H1 (cell line): ENCODE measurements around the gene DOCK1. TPM values are rescaled to one million over a fixed set of nuclear protein-coding genes. Genes with fewer than 3 reads are reported as not detected.

Source experiments
- CTBP2 ChIP-seq: IDR thresholded peaks from 2 replicates; pipeline ENCODE4 v1.7.0; 2011; ENCODE audit warnings: borderline replicate concordance, mild to moderate bottlenecking, moderate library complexity, mixed read lengths, low read length; ENCODE audit not compliant: insufficient read depth, insufficient read length
- EP300 ChIP-seq, 2 experiments: IDR thresholded peaks; 1 replicate in 1 of 2; 2 replicates in 1 of 2; pipeline ENCODE4 v1.6.1; 2011 to 2012; ENCODE audit warnings: low read depth in 2 of 2, low read length in 2 of 2, mild to moderate bottlenecking in 2 of 2, borderline replicate concordance in 1 of 2, inconsistent platforms in 1 of 2, moderate library complexity in 1 of 2
- GTF2F1 ChIP-seq: IDR thresholded peaks from 2 replicates; pipeline ENCODE4 v1.6.1; 2012; ENCODE audit warnings: low read depth, low read length, improper control_type of control experiment, borderline replicate concordance
- NANOG ChIP-seq: IDR thresholded peaks from 2 replicates; pipeline ENCODE4 v1.6.1; 2011; ENCODE audit warnings: low read length, low read depth, mild to moderate bottlenecking, inconsistent platforms; ENCODE audit not compliant: insufficient read depth, poor library complexity, severe bottlenecking
- RFX5 ChIP-seq: IDR thresholded peaks from 2 replicates; pipeline ENCODE4 v1.6.1; 2011; ENCODE audit warnings: low read depth, low read length, improper control_type of control experiment, borderline replicate concordance
- SP4 ChIP-seq: IDR thresholded peaks from 2 replicates; pipeline ENCODE4 v1.6.1; 2012; ENCODE audit warnings: low read length, inconsistent platforms
- SUZ12 ChIP-seq: fragments of 200-600 bp; sonication (generic); IDR thresholded peaks from 2 replicates; pipeline ENCODE4 v1.6.1; 2012; ENCODE audit warnings: mild to moderate bottlenecking, inconsistent platforms, low read length, moderate library complexity, mixed read lengths
- YY1 ChIP-seq: IDR thresholded peaks from 2 replicates; pipeline ENCODE4 v1.6.1; 2011; ENCODE audit warnings: low read depth, mild to moderate bottlenecking, low read length
- polyA plus RNA-seq, 7 experiments: library from polyadenylated mRNA; depleted of rRNA in 3 of 7; stranded (reverse) in 5 of 7; unstranded in 2 of 7; fragments of >200 nt in 5 of 7; fragments of 200-250 nt in 2 of 7; gene quantifications; 1 replicate in 5 of 7; 2 replicates in 1 of 7; 4 replicates in 1 of 7; pipeline versions ENCODE4 v1.2.1 to v1.2.3, GENCODE V29; 2011 to 2013; ENCODE audit warnings: missing spikeins in 2 of 7, mixed read lengths in 2 of 7
- total RNA-seq: library from RNA; stranded (reverse); fragmentation: NEBNext Ultra II Directional; extraction: Animal tissue kit (Norgen Biotek cat#: 25700); gene quantifications from 2 replicates; pipeline ENCODE4 v1.2.1, GENCODE V29; 2021
- TF ChIP-seq, protein P1 (sequence below): fragments of 300-600 bp; sonication (generic); IDR thresholded peaks from 2 replicates; pipeline ENCODE4 v1.7.1; 2012; ENCODE audit warnings: low read length, moderate library complexity, mild to moderate bottlenecking, inconsistent platforms; ENCODE audit not compliant: insufficient replicate concordance
- TF ChIP-seq, protein P2 (sequence below): IDR thresholded peaks from 2 replicates; pipeline ENCODE4 v1.6.1; 2012; ENCODE audit warnings: low read length, inconsistent platforms

DOCK1 gene
- total and polyA plus RNA-seq, 2 of the 8 experiments (the other 6 are each of a cell fraction or from before 2014, with no cell fraction given) = 11.6 to 53.0 TPM

DNA sequence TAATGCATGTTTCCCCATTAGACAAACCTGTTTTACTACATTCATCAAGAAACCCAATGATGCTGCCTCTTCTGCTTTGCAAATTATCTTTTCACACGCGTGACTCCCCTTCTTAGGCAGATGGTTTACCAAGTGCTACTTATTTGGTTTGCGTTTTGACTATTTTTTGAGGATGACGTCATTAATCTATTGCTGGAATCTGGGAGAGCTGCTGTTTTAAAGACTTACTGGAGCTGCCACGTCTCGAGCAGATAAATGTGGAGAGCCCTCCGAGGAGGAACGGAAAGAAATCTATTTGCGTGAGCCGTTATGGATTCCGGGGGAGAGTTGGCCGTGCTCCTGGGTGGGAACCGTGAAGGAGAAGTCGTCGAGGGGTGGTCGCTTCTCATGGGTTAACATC, 271.4 kb downstream of the DOCK1 start (continued):
- TF ChIP-seq, protein P1, sequence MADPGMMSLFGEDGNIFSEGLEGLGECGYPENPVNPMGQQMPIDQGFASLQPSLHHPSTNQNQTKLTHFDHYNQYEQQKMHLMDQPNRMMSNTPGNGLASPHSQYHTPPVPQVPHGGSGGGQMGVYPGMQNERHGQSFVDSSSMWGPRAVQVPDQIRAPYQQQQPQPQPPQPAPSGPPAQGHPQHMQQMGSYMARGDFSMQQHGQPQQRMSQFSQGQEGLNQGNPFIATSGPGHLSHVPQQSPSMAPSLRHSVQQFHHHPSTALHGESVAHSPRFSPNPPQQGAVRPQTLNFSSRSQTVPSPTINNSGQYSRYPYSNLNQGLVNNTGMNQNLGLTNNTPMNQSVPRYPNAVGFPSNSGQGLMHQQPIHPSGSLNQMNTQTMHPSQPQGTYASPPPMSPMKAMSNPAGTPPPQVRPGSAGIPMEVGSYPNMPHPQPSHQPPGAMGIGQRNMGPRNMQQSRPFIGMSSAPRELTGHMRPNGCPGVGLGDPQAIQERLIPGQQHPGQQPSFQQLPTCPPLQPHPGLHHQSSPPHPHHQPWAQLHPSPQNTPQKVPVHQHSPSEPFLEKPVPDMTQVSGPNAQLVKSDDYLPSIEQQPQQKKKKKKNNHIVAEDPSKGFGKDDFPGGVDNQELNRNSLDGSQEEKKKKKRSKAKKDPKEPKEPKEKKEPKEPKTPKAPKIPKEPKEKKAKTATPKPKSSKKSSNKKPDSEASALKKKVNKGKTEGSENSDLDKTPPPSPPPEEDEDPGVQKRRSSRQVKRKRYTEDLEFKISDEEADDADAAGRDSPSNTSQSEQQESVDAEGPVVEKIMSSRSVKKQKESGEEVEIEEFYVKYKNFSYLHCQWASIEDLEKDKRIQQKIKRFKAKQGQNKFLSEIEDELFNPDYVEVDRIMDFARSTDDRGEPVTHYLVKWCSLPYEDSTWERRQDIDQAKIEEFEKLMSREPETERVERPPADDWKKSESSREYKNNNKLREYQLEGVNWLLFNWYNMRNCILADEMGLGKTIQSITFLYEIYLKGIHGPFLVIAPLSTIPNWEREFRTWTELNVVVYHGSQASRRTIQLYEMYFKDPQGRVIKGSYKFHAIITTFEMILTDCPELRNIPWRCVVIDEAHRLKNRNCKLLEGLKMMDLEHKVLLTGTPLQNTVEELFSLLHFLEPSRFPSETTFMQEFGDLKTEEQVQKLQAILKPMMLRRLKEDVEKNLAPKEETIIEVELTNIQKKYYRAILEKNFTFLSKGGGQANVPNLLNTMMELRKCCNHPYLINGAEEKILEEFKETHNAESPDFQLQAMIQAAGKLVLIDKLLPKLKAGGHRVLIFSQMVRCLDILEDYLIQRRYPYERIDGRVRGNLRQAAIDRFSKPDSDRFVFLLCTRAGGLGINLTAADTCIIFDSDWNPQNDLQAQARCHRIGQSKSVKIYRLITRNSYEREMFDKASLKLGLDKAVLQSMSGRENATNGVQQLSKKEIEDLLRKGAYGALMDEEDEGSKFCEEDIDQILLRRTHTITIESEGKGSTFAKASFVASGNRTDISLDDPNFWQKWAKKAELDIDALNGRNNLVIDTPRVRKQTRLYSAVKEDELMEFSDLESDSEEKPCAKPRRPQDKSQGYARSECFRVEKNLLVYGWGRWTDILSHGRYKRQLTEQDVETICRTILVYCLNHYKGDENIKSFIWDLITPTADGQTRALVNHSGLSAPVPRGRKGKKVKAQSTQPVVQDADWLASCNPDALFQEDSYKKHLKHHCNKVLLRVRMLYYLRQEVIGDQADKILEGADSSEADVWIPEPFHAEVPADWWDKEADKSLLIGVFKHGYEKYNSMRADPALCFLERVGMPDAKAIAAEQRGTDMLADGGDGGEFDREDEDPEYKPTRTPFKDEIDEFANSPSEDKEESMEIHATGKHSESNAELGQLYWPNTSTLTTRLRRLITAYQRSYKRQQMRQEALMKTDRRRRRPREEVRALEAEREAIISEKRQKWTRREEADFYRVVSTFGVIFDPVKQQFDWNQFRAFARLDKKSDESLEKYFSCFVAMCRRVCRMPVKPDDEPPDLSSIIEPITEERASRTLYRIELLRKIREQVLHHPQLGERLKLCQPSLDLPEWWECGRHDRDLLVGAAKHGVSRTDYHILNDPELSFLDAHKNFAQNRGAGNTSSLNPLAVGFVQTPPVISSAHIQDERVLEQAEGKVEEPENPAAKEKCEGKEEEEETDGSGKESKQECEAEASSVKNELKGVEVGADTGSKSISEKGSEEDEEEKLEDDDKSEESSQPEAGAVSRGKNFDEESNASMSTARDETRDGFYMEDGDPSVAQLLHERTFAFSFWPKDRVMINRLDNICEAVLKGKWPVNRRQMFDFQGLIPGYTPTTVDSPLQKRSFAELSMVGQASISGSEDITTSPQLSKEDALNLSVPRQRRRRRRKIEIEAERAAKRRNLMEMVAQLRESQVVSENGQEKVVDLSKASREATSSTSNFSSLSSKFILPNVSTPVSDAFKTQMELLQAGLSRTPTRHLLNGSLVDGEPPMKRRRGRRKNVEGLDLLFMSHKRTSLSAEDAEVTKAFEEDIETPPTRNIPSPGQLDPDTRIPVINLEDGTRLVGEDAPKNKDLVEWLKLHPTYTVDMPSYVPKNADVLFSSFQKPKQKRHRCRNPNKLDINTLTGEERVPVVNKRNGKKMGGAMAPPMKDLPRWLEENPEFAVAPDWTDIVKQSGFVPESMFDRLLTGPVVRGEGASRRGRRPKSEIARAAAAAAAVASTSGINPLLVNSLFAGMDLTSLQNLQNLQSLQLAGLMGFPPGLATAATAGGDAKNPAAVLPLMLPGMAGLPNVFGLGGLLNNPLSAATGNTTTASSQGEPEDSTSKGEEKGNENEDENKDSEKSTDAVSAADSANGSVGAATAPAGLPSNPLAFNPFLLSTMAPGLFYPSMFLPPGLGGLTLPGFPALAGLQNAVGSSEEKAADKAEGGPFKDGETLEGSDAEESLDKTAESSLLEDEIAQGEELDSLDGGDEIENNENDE = no peak
- TF ChIP-seq YY1 = no peak
- no peak for TF ChIP-seq CTBP2
- no peak for TF ChIP-seq SP4
- TF ChIP-seq EP300 (IDR thresholded peaks at IDR 0.05; ENCODE audit: borderline replicate concordance in 1 of 2, low read depth in 2 of 2, low read length in 2 of 2) = no peak
- no peak for TF ChIP-seq RFX5
- TF ChIP-seq GTF2F1 = no peak
- no peak for TF ChIP-seq NANOG
- no peak for TF ChIP-seq SUZ12
- TF ChIP-seq, protein P2, sequence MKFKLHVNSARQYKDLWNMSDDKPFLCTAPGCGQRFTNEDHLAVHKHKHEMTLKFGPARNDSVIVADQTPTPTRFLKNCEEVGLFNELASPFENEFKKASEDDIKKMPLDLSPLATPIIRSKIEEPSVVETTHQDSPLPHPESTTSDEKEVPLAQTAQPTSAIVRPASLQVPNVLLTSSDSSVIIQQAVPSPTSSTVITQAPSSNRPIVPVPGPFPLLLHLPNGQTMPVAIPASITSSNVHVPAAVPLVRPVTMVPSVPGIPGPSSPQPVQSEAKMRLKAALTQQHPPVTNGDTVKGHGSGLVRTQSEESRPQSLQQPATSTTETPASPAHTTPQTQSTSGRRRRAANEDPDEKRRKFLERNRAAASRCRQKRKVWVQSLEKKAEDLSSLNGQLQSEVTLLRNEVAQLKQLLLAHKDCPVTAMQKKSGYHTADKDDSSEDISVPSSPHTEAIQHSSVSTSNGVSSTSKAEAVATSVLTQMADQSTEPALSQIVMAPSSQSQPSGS = no peak
